ENCODE measurements around the gene STARD10. TPM values are rescaled to one million over a fixed set of nuclear protein-coding genes. Genes with fewer than 3 reads are reported as not detected.
A peak's percentile ranks its signal among the peaks of the same experiment; 100 is the strongest.

The STARD10 gene
- total RNA-seq, 1 donor from 2014 or later, result 68.8 TPM

GRCh38 chr11:72724851-72725723, 68.8 kb downstream of the STARD10 start:
- peak; percentile 24 for ATAC-seq

- ATAC-seq, result peak; percentile 12
Observed at GRCh38 chr11:72724021-72724551, 69.8 kb downstream of the STARD10 start.

- peak; percentile 4 for ATAC-seq
Observed at GRCh38 chr11:72723508-72723907, 70.3 kb downstream of the STARD10 start.

GRCh38 chr11:72722050-72722748, 71.6 kb downstream of the STARD10 start:
- ATAC-seq, result peak; percentile 81

- peak; percentile 54 for ATAC-seq
Observed at GRCh38 chr11:72721689-72722049, 72.2 kb downstream of the STARD10 start.

GRCh38 chr11:72721276-72721675, 72.6 kb downstream of the STARD10 start:
- ATAC-seq, result no peak

GRCh38 chr11:72720784-72721183, 73.1 kb downstream of the STARD10 start:
- ATAC-seq, result no peak

- ATAC-seq, result no peak
Observed at GRCh38 chr11:72720047-72720446, 73.8 kb downstream of the STARD10 start.

GRCh38 chr11:72719551-72719950, 74.3 kb downstream of the STARD10 start:
- no peak for ATAC-seq

- ATAC-seq, result no peak
Observed at GRCh38 chr11:72719144-72719543, 74.7 kb downstream of the STARD10 start.

- no peak for ATAC-seq
Observed at GRCh38 chr11:72718101-72718501, 75.7 kb downstream of the STARD10 start.

- no peak for ATAC-seq
Observed at GRCh38 chr11:72716788-72717435, 76.9 kb downstream of the STARD10 start.

- no peak for ATAC-seq
Observed at GRCh38 chr11:72716290-72716689, 77.6 kb downstream of the STARD10 start.

- no peak for ATAC-seq
Observed at GRCh38 chr11:72712841-72713240, 81.0 kb downstream of the STARD10 start.

GRCh38 chr11:72712168-72712751, 81.6 kb downstream of the STARD10 start:
- ATAC-seq, result peak; percentile 12

GRCh38 chr11:72711141-72711540, 82.7 kb downstream of the STARD10 start:
- no peak for ATAC-seq

- no peak for ATAC-seq
Observed at GRCh38 chr11:72710278-72710677, 83.6 kb downstream of the STARD10 start.

GRCh38 chr11:72709478-72710238, 84.2 kb downstream of the STARD10 start:
- ATAC-seq, result no peak

GRCh38 chr11:72707032-72707431, 86.8 kb downstream of the STARD10 start:
- ATAC-seq, result no peak

- no peak for ATAC-seq
Observed at GRCh38 chr11:72706579-72706978, 87.3 kb downstream of the STARD10 start.

- no peak for ATAC-seq
Observed at GRCh38 chr11:72705442-72706365, 88.1 kb downstream of the STARD10 start.
